GM18502 (cell line): ENCODE data around the gene CEP83.
"Not testable (repeated sequence)": the region's sequence is repeated elsewhere in the genome, so short reads cannot be mapped to it uniquely, and the experiment has no call there.

Source experiments
- ATAC-seq: cut with Tn5 transposase; IDR thresholded peaks from one replicate; pipeline ENCODE4 v1.9.1; 2021; ENCODE audit warnings: mild to moderate bottlenecking; ENCODE audit not compliant: unreplicated experiment, poor library complexity

Gene CEP83

DNA sequence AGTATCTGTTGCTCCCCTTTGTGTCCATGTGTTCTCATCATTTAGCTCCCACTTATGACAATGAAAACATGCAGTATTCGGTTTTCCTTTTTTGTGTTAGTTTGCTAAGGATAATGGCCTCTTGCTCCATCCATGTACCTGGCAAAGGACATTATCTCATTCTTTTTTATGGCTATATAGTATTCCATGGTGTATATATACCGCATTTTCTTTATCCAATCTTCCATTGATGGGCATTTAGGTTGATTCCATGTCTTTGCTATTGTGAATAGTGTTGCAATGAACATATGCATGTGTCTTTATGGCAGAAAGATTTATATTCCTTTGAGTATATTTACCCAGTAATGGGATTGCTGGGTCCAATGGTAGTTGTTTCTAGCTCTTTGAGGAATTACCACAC lies 143.1 kb downstream of the CEP83 start:
- not testable (repeated sequence) for ATAC-seq

DNA sequence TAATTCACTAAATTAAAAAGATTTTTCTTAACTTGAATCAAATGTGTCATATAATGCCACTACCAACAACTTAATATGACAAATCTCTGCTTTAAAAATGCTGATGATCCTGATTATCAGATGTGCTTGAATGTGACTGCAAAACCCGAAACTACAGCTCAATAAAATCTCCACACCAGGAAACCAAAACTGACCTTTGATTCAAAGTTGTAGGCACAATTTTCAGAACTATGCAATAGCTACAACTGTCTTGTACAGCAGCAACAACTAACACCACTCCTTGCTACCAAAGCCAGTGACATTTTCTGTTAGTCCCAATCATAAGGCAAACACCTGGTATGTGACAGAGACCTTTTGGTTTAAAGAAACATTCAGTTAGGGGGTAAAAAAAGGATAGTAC lies 147.3 kb downstream of the CEP83 start:
- ATAC-seq = no peak

- peak; percentile 78 for ATAC-seq
These were observed 150.3 kb downstream of the CEP83 start for GRCh38 chr12:94309373-94309772.

- no peak for ATAC-seq
These were observed 151.1 kb downstream of the CEP83 start for GRCh38 chr12:94308612-94309011.

- peak; percentile 68 for ATAC-seq
These were observed 154.3 kb downstream of the CEP83 start for GRCh38 chr12:94305130-94305957.

DNA sequence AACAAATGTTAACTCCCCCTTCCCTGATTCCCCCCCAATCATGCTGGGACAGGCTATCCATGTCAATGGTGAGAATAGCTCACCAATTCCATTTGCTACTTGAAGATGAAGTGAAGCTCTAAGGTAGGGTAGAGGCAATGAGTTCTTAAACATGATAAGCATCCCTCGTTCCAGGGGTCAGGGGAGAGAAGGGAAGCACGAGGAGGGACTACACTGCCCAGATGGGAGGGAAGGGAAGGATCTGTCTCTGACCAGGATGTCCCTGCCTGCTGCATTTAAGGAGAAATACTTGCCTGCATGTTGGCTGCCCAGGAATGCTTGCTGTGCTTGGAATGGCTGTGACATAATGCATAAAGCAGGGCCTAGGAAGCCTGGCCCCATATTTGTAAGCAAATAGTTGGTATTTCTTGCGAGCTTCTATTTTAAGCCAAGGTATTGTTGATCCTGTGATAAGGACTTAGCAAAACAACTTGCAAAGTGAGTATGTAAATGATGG lies 155.1 kb downstream of the CEP83 start:
- ATAC-seq = no peak

DNA sequence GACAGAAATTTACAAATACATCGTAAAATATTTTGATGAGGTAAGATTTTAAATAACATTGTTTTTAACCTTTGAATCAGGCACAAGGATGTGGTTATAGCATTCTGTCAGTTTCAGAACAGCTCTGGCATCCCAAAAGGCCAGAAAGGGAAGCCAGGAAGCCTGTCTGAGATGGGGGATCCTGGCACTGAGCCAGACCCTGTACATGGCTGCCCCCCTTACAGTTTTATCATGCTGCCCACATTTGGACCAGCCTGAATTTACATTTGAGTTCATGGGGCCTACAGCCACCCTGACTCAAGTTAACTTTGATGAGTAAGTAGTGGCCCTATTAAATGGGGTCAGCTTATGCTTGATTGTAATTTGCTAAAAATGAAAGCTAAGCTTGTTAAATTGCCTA lies 155.7 kb downstream of the CEP83 start:
- ATAC-seq = no peak

- ATAC-seq = no peak
These were observed 159.8 kb downstream of the CEP83 start for GRCh38 chr12:94299846-94300245.

- ATAC-seq = no peak
These were observed 161.7 kb downstream of the CEP83 start for GRCh38 chr12:94297876-94298505.

GRCh38 chr12:94297096-94297699 lies 162.5 kb downstream of the CEP83 start:
- no peak for ATAC-seq

DNA sequence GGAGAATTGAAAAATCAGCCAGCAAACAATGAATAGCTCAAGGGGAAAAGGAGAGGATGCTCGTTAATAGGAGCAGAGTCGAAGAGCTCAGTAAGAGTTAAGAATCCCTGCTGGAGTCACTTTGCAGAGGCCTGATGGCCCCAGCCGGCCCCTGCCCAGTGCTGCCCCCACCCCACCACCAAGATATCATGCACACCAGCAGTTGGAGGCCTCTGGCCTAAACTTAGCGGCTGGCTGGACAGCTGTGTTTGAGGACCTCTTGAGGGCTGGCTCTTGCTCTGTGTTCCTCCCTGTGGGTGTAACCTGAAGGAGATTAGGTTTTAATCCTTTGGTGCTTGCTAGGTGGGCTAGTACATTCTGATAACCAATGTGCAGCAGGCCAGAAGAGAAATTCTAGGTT lies 169.3 kb downstream of the CEP83 start:
- no peak for ATAC-seq

DNA sequence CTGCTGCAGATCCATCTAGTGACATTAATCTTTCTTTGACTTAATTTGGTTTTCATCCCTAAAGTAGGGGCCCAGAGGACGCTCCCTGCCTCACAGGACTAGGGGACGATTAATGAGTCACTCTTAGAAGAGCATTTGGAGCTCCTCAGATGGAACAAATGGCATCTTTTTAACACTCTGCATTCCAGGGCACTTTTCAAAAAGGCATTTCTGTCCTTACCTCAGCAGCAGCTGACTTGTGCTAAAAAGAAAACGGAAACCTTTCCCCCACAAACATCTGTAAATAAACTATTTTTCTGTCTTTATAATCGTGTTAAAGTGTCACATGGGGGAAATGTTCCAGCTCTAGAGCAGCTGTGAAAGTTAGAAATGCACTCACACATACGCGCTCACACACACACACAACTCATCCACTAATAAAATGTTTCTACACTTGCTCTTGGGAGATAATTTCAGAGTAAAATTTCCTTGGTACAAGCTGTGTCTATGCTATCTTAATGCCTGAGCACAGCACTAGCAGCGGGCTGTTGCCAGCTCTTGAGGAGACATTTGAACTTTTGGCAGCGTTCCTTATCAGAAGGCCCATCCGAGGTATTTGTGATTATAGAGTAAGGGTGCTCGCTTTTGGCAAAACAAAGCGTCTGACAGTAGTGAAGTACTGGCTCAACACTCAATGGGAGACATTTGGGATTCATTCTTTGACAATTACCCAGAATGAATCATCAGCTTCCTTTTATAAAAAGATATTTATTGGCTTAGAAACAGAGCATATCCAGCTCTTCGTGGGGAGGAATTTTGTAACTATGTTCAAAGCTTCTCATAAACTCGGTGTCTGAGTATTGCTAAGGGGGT lies 170.0 kb downstream of the CEP83 start:
- no peak for ATAC-seq

GRCh38 chr12:94287245-94287628 lies 172.4 kb downstream of the CEP83 start:
- no peak for ATAC-seq

- no peak for ATAC-seq
These were observed 173.0 kb downstream of the CEP83 start for GRCh38 chr12:94286583-94287244.

DNA sequence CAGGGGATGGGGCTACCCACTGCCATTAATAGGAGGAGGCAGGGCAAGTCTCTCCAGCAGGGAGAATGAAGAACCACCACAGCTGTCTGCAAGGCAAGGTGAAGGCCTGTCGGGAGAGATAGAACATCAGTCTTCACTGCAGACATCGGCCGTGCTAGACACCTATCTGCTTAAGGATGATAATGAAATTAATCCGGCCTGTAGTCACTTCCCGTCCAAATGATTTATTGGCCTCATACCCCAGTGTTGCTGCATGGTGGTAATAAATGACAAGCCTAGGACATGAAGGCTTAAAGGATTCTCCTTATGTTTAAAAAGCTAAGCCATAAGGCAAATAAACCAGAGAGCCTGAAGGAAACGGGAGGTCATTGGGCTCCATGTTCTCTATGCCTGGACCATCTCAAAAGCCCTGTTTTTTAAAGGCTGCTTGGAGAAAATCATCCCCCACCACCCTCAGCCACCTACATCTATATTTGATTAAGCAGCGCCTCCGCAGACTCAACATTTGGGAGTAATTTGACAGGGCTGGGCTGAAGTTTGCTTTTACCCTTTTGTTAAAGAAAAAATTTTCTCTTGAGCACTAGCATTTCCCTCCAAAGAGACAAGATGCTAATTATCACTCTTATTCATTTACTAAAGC lies 173.6 kb downstream of the CEP83 start:
- no peak for ATAC-seq

GRCh38 chr12:94284859-94285258 lies 174.8 kb downstream of the CEP83 start:
- no peak for ATAC-seq

- no peak for ATAC-seq
These were observed 175.6 kb downstream of the CEP83 start for GRCh38 chr12:94284046-94284445.

DNA sequence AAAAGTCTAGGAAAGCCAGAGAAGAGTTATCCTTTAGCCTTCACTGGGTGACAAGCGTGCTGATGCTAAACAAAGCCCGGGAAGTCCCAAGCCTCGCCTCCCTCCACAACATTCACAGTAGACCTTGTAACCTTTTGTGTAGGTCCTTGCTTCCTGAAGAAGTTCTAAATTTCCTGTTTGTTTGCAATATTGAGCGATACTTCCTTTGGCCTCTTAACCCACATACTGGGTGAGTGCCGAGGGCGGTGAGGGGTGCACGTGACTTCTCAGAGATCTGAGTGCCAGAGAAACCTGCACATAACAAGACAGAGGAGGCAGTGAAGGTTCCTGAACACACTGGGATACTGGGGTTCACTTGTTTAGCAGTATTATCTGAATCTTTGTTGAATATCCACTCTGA lies 177.0 kb downstream of the CEP83 start:
- no peak for ATAC-seq

- ATAC-seq = no peak
These were observed 179.6 kb downstream of the CEP83 start for GRCh38 chr12:94280063-94280462.
